ENCODE results near the gene IFNL1.
A peak's percentile ranks its signal among the peaks of the same experiment; 100 is the strongest.
"Not testable (repeated sequence)": the region's sequence is repeated elsewhere in the genome, so short reads cannot be mapped to it uniquely, and the experiment has no call there.

Gene IFNL1

DNA sequence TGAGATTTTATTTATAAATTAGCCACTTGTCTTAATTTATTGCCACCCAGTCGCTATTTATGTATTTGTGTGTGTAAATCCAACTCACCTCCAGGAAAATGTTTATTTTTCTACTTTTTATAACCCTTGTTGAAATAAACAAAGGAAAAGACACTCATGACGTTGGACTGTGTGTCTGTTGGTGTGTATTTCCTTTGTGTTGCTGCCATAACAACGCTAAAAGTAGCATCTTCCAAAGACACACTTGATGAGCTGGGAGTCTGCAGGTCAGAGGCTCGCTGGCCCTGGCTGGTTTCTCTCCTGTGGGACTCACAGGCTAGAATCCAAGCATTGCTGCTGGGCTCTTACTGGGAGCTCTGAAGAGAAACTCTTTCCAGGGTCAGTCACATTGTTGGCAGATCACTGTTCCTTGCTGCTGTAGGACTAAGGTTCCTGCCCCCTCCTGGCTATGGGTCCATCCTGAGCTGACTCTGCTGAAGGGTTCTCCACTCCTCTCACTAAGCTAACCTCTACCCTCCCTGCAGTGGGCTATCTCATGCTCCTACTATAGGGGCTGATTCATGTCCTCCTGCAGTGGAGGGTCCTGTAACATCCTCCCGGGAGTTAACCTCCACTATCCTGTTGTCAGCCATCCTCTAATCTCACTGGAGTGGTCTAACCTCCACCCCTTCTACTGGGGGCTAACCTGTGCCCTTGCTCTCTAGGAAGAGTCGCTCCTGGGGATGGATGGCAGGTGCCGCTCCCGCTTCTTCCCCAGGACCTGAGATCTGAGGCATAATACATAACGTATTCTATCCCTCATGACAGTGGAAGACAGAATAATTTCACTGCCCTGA is 26.0 kb upstream of the IFNL1 start:
- no peak for DNase-seq

DNA sequence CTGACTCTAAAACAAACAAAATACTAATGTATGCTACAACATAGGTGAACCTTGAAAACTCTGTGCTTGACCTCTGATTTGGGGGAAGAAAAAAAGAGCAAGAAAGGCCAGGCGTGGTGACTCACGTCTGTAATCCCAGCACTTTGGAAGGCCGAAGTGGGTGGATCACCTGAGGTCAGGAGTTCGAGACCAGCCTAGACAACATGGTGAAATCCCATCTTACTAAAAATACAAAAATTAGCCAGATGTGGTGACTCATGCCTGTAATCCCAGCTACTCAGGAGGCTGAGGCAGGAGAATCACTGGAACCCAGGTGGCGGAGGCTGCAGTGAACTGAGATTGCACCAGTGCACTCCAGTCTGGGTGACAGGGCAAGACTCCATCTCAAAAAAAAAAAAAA is 22.3 kb upstream of the IFNL1 start:
- not testable (repeated sequence) for DNase-seq

DNA sequence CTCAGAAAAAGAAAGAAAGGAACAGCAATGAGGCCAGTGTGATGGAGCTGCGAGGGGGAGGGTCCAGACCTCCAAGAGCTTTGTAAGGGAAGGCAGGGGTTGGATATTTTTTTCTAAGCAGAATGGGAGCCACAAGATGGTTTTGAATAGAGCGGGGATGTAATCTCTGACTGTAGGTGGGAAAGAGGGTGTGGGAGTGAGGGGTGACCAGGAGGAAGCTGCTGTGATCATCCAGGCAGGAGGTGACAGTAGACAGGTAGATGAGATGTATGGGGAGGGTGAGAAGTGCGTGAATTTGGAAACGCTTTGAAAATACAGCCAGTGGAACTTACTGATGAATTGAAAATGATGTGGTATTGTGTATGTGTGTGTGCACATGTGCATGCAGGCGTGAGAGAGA is 20.6 kb upstream of the IFNL1 start:
- DNase-seq: no peak

DNA sequence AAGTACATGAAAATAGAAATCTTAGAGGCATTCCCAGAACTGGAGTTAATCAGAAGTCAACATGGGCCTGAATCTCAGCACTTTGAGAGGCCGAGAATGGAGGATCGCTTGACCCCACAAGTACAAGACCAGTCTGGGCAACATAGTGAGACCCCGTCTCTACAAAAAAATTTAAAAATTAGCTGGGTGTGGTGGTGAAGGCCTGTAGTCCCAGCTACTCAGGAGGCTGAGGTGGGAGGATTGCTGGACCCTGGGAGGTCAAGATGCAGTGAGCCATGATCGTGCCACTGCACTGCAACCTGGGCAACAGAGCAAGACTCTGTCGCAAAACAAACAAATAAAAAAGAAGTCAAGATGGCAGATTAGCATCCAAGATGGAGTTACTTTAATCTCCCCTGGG is 19.5 kb upstream of the IFNL1 start:
- no peak for DNase-seq

DNA sequence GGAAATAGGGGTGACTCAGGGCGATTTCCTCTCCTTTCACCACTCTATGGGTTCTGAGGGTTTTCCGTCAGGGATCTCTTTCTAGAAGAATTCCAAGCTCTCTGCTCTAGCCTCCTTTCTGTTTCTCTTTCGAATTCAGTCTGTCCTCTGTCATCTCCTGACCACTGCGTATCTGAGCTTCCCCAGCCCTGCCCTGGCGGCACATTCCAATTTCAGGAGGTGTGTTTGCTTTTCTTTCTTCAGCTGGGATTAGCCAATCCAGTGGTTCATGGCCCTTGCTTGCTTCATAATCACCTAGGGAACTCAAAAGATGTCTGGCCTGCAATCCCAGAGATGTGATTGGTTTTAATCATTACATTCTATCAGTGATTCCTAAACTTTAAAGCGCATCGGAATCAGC is 18.6 kb upstream of the IFNL1 start:
- no peak for DNase-seq

DNA sequence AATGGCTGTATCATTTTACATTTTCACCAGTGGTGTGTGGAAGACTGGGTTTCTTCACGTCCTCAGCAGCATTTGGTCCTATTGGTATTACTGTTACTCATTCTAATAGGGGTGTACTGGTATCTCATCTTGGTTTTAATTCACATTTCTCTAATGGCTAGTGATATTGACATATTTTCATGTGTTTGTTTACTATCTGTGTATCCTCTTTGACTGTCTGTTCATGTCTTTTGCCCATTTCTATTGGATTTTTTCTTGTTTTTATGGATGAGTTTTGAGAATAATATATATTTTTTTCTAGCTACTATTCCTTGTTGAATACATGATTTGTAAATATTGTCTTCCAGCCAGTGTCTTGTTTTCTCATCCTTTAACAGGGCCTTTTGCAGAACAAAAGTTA is 14.2 kb upstream of the IFNL1 start:
- DNase-seq: no peak

DNA sequence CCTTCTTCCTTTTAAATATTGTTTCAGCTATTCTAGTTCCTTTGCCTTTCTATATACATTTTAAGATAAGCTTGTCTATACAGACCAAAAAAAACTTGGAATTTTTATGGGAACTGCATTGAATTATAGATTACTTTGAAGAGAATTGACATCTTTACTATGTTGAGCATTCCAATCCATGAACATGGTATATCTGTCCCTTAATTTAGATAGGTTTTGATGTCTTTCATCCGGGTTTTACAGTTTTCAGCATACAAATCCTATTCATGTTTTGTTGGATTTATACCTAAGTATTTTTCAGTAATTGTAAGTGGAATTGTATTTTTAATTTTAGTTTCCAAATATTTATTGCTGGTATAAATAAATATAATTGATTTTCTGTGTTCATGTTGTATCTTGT is 12.2 kb upstream of the IFNL1 start:
- no peak for DNase-seq

DNA sequence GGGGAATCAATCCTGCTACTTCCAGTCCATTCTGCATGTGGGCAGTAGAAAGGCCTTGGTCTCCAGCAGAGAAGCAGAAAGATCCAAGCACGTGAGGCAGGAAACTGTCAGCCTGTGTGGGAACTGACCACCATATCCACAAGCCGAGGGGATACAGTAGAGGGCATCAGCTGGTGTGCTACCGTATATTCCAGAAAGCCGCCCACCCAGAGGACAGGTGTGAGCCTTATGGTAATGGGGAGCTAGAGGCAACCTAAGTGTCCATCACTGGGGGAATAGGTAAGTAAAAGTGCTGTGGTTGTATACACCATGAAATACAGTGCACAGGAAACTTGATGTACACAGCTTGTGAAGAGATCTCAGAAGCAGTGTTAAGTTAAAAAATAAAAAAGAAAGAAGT is 2.8 kb upstream of the IFNL1 start:
- DNase-seq: no peak

DNA sequence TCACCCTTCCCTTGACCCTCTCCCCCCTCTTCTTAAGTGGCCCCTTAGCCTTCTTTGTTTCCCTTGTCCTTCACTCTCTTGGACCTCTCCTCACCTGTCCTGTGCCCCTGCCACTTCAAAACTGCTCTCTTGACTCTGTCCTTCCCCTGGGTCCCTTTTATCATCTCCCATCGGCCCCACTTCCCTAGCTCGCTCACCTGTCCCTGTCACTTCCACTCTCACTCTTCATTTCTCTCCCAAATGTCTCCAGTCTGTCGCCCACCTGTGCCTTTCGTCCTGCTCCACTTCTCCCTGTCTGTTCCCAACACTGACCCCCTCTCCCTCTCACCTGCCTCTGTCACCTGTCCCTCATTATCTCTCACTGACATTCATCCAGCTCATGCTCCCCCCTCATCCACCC is 699 bp downstream of the IFNL1 start:
- no peak for DNase-seq

DNA sequence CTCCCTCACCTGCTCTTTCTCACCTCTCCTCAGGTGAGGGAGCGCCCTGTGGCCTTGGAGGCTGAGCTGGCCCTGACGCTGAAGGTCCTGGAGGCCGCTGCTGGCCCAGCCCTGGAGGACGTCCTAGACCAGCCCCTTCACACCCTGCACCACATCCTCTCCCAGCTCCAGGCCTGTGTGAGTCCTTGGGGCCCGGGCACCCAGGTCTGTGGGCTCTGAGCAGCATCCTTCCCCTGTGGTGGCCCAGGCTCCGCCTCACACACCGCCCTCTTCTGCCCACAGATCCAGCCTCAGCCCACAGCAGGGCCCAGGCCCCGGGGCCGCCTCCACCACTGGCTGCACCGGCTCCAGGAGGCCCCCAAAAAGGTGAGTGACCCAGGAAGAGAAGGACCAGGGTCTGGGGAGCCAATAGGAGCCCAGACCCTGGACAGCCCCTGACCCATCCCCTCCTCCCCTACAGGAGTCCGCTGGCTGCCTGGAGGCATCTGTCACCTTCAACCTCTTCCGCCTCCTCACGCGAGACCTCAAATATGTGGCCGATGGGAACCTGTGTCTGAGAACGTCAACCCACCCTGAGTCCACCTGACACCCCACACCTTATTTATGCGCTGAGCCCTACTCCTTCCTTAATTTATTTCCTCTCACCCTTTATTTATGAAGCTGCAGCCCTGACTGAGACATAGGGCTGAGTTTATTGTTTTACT is 1.9 kb downstream of the IFNL1 start:
- peak; percentile 68 for DNase-seq

DNA sequence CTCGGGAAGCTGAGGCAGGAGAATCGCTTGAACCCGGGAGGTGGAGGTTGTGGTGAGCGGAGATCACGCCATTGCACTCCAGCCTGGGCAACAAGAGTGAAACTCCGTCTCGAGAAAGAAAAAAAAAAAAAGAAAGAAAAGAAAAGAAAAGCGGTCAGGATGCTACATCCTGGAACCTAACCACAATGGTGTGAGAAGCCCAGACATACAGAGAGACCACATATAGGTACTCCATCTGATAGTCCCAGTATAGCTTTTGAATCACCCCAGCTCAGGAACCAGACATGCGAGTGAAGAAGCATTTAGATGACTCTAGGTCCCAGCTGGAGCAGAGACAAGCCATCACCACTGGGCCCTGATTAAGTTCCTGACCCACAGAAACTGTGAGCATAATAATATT is 3.2 kb downstream of the IFNL1 start:
- DNase-seq: no peak

DNA sequence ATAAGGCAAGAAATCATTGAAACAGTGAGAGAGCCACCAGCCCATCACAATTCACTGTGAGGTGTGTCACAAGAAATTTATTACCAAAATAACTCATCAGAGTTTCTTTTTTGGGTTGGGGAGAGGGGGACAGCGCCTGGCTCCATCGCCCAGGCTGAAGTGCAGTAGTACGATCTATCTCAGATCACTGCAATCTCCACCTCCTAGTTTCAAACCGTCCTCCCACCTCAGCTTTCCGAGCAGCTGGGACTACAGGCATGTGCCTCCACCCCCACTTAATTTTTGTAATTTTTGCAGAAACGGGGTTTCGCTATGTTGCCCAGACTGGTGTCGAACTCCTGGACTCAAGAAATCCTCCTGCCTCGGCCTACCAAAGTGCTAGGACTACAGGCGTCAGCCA is 3.6 kb downstream of the IFNL1 start:
- no peak for DNase-seq

DNA sequence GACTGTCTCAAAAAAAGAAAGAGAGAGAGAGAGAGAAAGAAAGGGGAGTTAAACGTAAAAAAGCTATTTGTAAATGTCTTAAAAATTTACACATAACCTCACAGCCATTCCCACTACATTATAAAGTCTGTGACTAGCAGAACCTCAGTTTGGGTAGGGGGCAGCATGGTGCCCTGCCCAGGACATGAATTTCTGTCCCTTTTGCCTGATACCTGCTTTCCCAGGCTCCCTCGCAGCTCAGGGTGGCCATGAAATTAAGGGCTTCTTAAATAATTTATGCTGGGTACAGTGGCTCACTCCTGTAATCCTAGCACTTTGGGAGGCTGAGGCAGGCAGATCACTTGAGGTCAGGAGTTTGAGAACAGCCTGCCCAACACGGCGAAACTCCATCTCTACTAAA is 4.8 kb downstream of the IFNL1 start:
- no peak for DNase-seq

DNA sequence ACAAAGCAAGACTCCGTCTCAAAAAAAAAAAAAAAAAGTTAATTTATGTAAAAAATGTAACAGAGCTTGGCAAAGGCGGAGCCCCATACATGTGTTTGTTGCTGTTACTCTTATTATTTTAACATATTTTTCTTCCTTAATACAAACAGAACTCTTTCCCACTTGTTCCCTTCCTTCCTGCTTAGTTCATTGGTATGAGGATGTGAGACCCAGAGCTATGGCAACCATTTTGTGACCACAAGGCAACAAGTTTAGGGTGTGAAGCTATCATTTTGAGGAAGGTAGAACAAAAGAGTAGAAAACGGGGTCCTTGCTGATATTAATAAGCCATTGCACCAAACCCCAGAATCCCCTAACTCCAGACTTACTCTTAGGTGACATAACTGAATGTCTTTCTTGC is 5.4 kb downstream of the IFNL1 start:
- DNase-seq: no peak

DNA sequence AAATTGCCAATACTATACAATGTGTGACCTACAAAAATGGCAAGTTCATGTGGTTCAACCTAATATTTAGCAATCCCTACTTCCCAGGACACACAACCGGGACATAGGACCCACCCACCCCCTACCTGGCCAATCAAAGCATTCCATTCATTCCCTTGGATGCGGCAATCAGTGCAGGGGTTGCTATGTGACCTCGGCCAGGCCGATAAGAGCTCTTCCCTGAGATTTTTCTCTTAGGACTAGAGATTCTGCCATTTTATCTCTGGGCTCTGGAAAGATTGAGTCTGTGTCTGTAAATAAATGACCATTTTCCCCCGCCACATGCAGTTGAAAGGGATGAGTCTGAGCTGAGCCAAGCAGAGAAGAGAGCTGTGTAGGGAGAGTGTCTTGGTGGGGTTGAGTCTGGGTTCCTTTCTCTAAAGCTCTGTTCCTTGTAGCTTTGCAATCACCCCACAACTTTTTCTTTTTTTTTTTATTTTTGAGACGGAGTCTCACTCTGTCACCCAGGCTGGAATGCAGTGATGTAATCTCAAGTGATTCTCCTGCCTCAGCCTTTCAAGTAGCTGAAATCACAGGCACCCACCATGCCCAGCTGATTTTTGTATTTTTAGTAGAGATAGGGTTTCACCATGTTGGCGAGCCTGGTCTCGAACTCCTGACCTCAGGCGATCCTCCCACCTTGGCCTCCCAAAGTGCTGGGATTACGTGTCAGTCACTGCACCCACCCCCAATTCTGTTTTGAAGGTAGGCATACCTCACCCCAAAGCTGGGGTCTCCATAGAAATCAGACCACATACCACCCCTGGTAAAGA is 7.4 kb downstream of the IFNL1 start:
- no peak for DNase-seq

DNA sequence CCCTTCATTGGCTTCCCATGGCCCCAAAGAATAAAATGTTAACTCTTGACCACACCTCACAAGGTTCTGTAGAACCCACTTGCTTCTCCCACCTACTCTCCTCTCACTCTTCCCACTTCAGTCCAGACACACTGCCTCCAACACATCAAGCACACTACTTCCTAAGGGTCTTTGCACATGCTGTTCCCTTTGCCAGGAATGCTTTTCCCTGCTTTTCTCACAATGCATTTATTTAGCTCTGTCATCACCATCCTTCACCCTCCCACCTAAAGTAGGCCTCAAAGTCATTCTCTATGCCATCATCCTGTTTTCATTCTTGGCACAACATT is 7.9 kb downstream of the IFNL1 start:
- no peak for DNase-seq

DNA sequence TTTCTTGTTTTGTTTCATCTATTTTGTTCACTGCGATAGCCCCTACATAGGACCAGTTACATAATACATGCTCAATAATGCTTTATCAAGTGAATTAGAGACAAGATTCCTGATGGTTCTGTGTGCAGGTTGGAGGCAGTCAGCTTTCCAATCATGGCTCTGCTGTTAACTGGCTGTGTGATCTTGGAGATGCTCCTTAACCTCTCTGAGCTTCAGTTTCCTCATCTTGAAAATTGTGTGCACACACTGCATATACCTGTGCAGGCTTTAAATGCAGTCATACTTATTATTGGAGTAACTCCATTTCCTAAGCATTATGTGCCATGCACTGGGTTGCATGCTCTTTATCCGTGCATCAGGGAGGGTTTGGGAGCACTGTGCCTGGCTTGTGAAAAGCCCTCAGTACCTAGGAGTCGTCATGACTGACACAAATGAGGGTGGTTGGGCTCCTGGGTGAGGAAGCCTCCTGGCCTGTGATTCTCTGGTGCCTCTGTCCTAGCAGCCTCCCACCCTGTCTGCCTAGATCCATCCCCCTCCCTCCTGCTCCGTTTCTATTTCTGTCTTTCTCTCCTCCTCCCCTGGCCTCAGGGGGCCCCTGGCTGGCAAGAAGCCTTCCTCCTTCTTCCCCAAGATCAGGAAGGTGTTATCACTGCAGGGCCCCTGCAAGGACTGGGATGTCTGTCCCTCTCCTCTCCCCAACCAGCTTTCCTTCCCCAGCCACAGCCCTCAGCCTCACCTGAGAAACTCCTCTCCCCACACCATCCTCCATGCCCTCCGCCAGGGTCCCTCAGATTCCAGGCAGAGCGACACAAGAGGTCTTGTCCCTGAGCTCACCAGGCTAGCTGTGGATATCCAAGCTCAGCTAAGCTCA is 8.7 kb downstream of the IFNL1 start:
- DNase-seq: no peak

DNA sequence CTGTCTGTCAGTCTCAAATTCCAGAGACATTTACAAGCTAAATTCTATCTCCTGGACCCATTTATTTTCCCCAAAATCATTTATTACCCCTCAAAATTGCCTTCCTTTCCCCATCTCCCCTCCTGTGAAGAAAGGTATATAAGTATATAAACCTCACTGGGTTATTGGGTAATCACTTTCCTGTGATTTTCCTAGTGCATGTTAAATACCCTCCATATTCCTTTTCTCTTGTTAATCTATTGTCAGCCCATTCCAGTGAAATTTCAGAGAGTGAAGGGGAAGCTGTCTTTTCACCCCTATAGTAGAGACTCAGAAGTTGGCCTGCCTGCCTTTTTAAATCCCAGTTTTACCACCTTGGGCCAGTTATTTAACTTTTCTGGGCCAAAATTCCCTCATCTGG is 9.9 kb downstream of the IFNL1 start:
- DNase-seq: no peak

DNA sequence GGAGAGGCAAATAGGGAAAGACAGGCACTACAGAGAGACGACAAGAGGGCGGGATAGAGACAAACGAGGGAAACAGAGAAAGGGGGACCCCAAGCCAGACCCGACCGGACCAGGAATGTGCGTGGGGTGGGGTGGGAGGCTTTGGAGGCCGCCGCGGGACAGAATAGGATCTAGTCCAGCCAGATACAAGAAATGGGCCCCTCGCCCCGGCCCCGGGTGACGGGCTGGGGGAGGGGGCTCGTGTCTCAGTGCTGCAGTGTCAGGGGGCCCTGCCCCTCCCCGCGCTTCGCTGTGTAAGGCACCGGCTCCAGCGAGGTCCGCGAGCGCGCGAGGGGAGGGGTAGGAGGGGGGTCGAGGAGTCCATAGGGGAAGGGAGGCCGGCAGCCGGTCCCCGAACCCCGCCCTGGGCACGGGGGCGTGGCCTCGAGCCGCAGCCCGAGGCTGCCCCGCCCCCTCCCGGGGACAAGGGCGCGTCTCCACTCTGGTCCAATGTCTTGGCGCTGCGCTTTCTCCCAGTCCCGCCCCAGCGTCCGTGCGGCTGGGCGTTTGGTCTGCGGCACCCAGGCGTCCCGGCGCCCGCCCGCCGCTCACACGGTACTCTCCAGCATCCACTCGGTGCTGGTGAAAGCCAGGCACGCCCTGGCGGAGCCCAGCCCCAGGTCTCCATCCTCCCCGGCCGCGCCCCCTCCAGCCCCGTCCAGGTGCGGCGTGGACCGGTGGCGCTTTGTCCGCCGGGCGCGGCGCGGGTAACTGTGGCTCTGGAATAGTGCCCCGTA is 11.0 kb downstream of the IFNL1 start:
- DNase-seq: no peak

DNA sequence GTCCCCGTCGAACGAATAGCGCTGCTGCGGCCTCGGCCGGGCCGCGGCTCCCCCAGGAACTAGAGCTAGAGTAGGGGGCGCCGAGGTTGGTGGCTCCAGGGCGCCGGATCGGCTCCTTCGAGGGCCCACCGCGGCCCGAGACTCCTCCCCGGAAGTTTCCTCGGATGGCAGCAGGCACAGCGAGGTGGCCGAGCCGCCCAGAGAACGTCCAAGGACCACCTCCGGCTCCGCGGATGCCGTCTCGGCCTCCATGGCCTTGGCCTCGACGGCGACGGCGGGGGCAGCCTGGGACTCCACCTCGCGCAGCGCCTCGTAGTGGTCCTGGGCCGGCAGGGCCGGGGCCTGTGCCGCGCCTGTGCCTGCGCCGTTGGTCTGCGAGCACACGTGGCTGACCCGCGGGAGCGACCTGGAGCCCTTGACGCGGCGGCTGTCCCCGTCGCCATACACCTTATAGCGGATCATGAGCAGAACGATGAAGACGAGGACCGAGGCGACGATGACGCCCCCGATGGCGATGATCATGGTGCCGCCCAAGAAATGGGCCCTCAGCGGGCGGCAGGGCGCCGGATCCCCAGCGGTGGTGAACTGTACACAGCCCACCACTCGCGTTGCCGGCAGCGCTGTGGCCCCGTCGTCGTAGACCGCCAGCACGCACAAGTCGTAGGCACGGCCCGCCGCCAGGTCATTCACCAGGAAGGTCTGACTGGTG is 11.8 kb downstream of the IFNL1 start:
- no peak for DNase-seq

DNA sequence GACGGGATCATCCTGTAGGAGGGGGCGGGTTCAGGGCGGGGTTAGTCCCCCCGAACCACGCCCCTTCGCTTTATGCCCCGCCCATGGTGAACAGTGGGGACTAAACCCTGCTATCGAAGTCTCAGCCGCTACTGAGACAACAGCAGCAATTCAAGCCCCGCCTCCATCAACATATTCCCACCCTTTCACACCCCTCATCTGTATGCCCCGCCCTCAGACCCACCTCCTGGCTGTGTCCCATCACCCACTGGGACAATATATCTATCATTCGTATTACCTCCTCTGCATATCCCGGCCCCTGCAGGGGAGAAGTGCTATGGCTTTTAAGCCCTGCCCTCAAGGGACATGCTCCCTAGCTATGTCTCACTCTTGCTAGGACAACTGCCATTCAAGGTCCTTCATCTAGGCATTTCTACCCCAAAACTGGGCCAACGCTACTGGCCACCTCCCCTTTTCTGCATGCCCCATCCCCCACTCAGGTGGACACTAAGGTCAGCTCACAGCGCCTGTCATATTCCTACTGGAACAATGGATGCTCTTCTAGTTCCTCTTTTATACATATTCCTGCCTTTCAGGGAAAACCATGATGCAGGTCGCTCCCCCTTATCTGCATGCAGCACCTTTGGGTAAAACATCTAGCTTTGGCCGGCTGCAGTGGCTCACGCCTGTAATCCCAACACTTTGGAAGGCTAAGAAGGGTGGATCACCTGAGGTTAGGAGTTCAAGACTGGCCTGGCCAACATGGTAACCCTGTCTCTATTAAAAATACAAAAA is 12.5 kb downstream of the IFNL1 start:
- no peak for DNase-seq

Data from stimulated activated CD8-positive, alpha-beta memory T cell treated with anti-CD3 and anti-CD28 coated beads, Interleukin-4, amount 100 ng/mL, for 48 hours (primary cell).